ENCODE results near the gene LYRM4. TPM values are rescaled to one million over a fixed set of nuclear protein-coding genes. Genes with fewer than 3 reads are reported as not detected.

Gene LYRM4
- polyA plus RNA-seq, 1 donor from 2014 or later = 29.3 TPM

DNA sequence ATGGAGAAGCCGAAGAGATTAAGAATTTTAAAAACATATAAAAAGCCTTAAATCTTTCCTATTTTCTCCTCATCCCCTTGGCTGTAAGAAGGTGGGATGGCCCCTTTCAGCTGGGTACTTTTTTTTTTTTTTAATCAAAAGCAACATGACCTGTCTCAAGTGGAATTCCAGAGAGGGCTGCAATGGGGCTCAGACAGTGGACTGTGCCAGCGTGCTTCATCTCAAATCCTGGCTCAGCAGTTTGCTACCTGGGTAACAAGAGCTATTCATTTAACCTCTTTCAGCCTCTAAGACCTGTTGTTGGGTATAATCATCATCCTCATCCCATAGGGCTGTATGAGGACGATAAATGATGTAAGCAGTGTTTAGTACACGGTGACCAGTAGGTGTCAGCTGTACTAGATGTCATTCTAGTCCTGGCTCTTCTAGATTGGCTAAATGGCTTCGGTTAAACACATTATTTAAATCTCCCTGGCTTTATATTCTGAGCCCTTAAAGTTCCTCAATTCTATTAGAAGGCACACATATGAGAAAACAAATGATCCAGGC is 182.6 kb downstream of the LYRM4 start:
- H2AFZ ChIP-seq (ENCODE audit: low read depth, low read length) = no peak overlapping the region
- H3K27ac ChIP-seq (ENCODE audit: low read length) = no peak overlapping the region
- TF ChIP-seq, protein P1, sequence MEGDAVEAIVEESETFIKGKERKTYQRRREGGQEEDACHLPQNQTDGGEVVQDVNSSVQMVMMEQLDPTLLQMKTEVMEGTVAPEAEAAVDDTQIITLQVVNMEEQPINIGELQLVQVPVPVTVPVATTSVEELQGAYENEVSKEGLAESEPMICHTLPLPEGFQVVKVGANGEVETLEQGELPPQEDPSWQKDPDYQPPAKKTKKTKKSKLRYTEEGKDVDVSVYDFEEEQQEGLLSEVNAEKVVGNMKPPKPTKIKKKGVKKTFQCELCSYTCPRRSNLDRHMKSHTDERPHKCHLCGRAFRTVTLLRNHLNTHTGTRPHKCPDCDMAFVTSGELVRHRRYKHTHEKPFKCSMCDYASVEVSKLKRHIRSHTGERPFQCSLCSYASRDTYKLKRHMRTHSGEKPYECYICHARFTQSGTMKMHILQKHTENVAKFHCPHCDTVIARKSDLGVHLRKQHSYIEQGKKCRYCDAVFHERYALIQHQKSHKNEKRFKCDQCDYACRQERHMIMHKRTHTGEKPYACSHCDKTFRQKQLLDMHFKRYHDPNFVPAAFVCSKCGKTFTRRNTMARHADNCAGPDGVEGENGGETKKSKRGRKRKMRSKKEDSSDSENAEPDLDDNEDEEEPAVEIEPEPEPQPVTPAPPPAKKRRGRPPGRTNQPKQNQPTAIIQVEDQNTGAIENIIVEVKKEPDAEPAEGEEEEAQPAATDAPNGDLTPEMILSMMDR (IDR thresholded peaks at IDR 0.05; ENCODE audit: poor library complexity, severe bottlenecking) = no peak
- no peak for TF ChIP-seq RAD21 (conservative IDR thresholded peaks at IDR 0.05)
- no peak for TF ChIP-seq TAF1 (IDR thresholded peaks at IDR 0.05; ENCODE audit: low read depth)
- H3K4me2 ChIP-seq (ENCODE audit: low read length) = no peak overlapping the region
- no peaks in the 10 kb centered on the region for H4K20me1 ChIP-seq (ENCODE audit: insufficient read depth)
- no peaks in the 10 kb centered on the region for H3K9me3 ChIP-seq (ENCODE audit: low read length)
- no peaks in the 10 kb centered on the region for H3K9me2 ChIP-seq (ENCODE audit: insufficient read depth, low read length)
- H3K36me3 ChIP-seq (ENCODE audit: insufficient read depth, low read length) = no peaks in the 10 kb centered on the region
- peaks cover 2% of the 10 kb centered on the region for H3K27me3 ChIP-seq (ENCODE audit: insufficient read depth, low read depth, low read length)
- H3K4me3 ChIP-seq (ENCODE audit: low read length) = no peak overlapping the region
- no peak overlapping the region for H3K9ac ChIP-seq (ENCODE audit: low read length)
- no peaks in the 10 kb centered on the region for H3K79me2 ChIP-seq (replicated peaks; ENCODE audit: insufficient read depth, low read length)
- no peaks in the 10 kb centered on the region for H3F3A ChIP-seq (ENCODE audit: insufficient read depth, low read length, poor library complexity, severe bottlenecking)

DNA sequence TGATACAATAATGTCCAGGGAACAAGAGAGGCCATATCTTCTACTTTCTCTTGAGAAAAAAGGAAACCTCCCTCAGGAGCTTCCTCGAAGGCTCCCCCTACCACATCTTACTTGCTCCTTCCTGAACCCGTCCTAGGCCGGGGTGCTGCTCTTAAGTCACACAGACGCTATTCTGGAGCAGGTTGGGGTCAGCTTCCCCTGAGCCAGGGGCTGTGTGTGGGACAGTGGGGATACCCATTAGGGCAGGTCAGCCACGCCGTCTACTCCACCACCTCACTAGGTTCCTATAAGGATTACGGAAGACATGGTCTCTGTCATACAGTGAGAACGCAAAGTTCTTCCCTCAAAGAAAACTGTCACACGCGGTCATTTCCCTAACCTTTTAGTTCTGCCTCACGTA is 183.8 kb downstream of the LYRM4 start:
- no peak overlapping the region for H2AFZ ChIP-seq (ENCODE audit: low read depth, low read length)

DNA sequence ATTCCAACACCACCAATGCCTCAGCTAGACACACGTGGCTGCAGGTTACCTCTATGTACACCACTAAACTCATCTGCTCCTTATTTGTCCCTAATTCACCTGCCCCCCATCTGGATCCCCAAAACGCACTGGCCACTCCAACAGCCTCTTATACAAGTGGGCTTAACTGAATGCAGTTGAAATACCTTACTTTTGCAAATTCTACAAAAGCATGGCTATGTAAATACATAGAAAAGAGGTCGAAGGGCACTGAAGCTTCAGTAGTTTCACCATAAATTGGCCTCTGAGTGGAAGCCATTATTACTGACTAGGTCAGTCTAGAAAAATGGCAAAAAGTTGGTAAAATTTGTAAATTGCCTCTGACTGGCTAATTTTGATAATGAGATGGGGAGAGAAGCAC is 186.8 kb downstream of the LYRM4 start:
- H2AFZ ChIP-seq (ENCODE audit: low read depth, low read length) = no peak overlapping the region
- H3F3A ChIP-seq (ENCODE audit: insufficient read depth, low read length, poor library complexity, severe bottlenecking) = no peaks in the 10 kb centered on the region
- H3K4me2 ChIP-seq (ENCODE audit: low read length) = no peak overlapping the region
- TF ChIP-seq REST (IDR thresholded peaks at IDR 0.05; ENCODE audit: borderline replicate concordance) (no peak), MXI1 (conservative IDR thresholded peaks at IDR 0.05; ENCODE audit: poor library complexity, severe bottlenecking) (no peak), SMC3 (conservative IDR thresholded peaks at IDR 0.05; ENCODE audit: poor library complexity) (no peak), TAF1 (IDR thresholded peaks at IDR 0.05; ENCODE audit: low read depth) (no peak), EZH2 (IDR thresholded peaks at IDR 0.05; ENCODE audit: borderline replicate concordance, insufficient read depth, low read length, poor library complexity, severe bottlenecking) (no peak), RAD21 (conservative IDR thresholded peaks at IDR 0.05) (no peak), POLR2AphosphoS5 (IDR thresholded peaks at IDR 0.05) (no peak), EP300 (conservative IDR thresholded peaks at IDR 0.05; ENCODE audit: poor library complexity, severe bottlenecking) (no peak)
- TF ChIP-seq, protein P1 (IDR thresholded peaks at IDR 0.05; ENCODE audit: poor library complexity, severe bottlenecking) = no peak
- H3K36me3 ChIP-seq (ENCODE audit: insufficient read depth, low read length) = no peaks in the 10 kb centered on the region
- H4K20me1 ChIP-seq (ENCODE audit: insufficient read depth) = no peaks in the 10 kb centered on the region
- H3K9ac ChIP-seq (ENCODE audit: low read length) = no peak overlapping the region
- no peaks in the 10 kb centered on the region for H3K9me3 ChIP-seq (ENCODE audit: low read length)
- H3K27ac ChIP-seq (ENCODE audit: low read length) = no peak overlapping the region
- H3K4me3 ChIP-seq (ENCODE audit: low read length) = no peak overlapping the region
- no peaks in the 10 kb centered on the region for H3K27me3 ChIP-seq (ENCODE audit: insufficient read depth, low read depth, low read length)
- H3K9me2 ChIP-seq (ENCODE audit: insufficient read depth, low read length) = no peaks in the 10 kb centered on the region
- no peaks in the 10 kb centered on the region for H3K79me2 ChIP-seq (replicated peaks; ENCODE audit: insufficient read depth, low read length)

More for the DNA sequence above, 183.8 kb downstream of the LYRM4 start:
- Histone ChIP-seq H3K9me3 (ENCODE audit: low read length) (no peaks in the 10 kb centered on the region), H3K27me3 (ENCODE audit: insufficient read depth, low read depth, low read length) (no peaks in the 10 kb centered on the region), H3F3A (ENCODE audit: insufficient read depth, low read length, poor library complexity, severe bottlenecking) (no peaks in the 10 kb centered on the region), H4K20me1 (ENCODE audit: insufficient read depth) (no peaks in the 10 kb centered on the region), H3K4me3 (ENCODE audit: low read length) (no peak overlapping the region), H3K9me2 (ENCODE audit: insufficient read depth, low read length) (no peaks in the 10 kb centered on the region), H3K79me2 (replicated peaks; ENCODE audit: insufficient read depth, low read length) (no peaks in the 10 kb centered on the region), H3K27ac (ENCODE audit: low read length) (no peak overlapping the region), H3K9ac (ENCODE audit: low read length) (no peak overlapping the region), H3K4me2 (ENCODE audit: low read length) (no peak overlapping the region), H3K36me3 (ENCODE audit: insufficient read depth, low read length) (no peaks in the 10 kb centered on the region)
- TF ChIP-seq SMC3 (conservative IDR thresholded peaks at IDR 0.05; ENCODE audit: poor library complexity) = no peak

Data from neural cell (in vitro differentiated cells).